Endothelial cell of umbilical vein (primary cell): Measurements from ENCODE around the gene ZNF23. TPM values are rescaled to one million over a fixed set of nuclear protein-coding genes. Genes with fewer than 3 reads are reported as not detected.

Experiments used
- BruUV-seq: library from RNA; stranded (reverse); fragments of 400-500 nt; replicated peaks from 2 replicates; lab custom pipeline; 2021; lab: Mats Ljungman, UMichigan
- CTCF ChIA-PET: fragments of 300-600, 350-600 bp; sonication (Branson Sonifier 250); formaldehyde crosslinking; loops from one replicate; lab custom pipeline; 2021; ENCODE audit warnings: antibody characterized with exemption, inconsistent platforms; lab: Charles Lee
- POLR2A ChIA-PET: fragments of 300-600, 350-600 bp; sonication (Branson Sonifier 250); formaldehyde crosslinking; loops from one replicate; lab custom pipeline; 2021; ENCODE audit warnings: antibody characterized with exemption, inconsistent platforms; lab: Charles Lee
- DNase-seq: peaks from one replicate; pipeline ENCODE4 v3.0.0-alpha.2; 2011; ENCODE audit warnings: low read depth, low spot score
- FAIRE-seq: peaks from 2 replicates; lab custom pipeline; 2011; peaks lifted over from hg19 to GRCh38; lab: Jason Lieb, UNC
- H2AFZ ChIP-seq: 2 replicates; pipeline ENCODE4 v1.6.0; 2012; ENCODE audit warnings: low read depth, low read length, control low read depth, inconsistent platforms
- H3K27ac ChIP-seq: 2 replicates; pipeline ENCODE4 v1.5.1; 2011; ENCODE audit warnings: low read depth, mild to moderate bottlenecking, control low read depth, low read length, moderate library complexity; ENCODE audit not compliant: insufficient read depth
- H3K27me3 ChIP-seq, 2 experiments: 2 replicates each; pipeline versions ENCODE4 v1.6.0 to v1.6.1; 2011; ENCODE audit warnings: low read length in 2 of 2, mixed read lengths in 1 of 2; ENCODE audit not compliant: control insufficient read depth in 2 of 2, insufficient read depth in 2 of 2
- H3K36me3 ChIP-seq, 2 experiments: 2 replicates in 1 of 2; 3 replicates in 1 of 2; pipeline ENCODE4 v1.5.1; 2011; ENCODE audit warnings: low read length in 2 of 2, mild to moderate bottlenecking in 1 of 2, moderate library complexity in 1 of 2; ENCODE audit not compliant: control insufficient read depth in 2 of 2, insufficient read depth in 2 of 2; ENCODE audit errors: extremely low read depth in 1 of 2
- H3K4me1 ChIP-seq: 3 replicates; pipeline ENCODE4 v1.5.1; 2011; ENCODE audit warnings: mild to moderate bottlenecking, low read length; ENCODE audit not compliant: control insufficient read depth, insufficient read depth; ENCODE audit errors: extremely low read depth
- H3K4me2 ChIP-seq: 2 replicates; pipeline ENCODE4 v1.6.1; 2011; ENCODE audit warnings: low read length, control low read depth, mixed read lengths; ENCODE audit not compliant: insufficient read depth
- H3K4me3 ChIP-seq, 3 experiments: fragments of 200-600 bp in 1 of 3; sonication (generic), shearing (Covaris generic) in 1 of 3; replicated peaks in 1 of 3; 2 replicates each; pipeline ENCODE4 v1.5.1; 2011 to 2016; ENCODE audit warnings: control low read depth in 3 of 3, low read length in 3 of 3, mild to moderate bottlenecking in 2 of 3, inconsistent platforms in 1 of 3, low read depth in 1 of 3, moderate library complexity in 1 of 3; ENCODE audit not compliant: insufficient read depth in 1 of 3
- H3K79me2 ChIP-seq: 2 replicates; pipeline ENCODE4 v1.6.0; 2012; ENCODE audit warnings: low read length, inconsistent platforms; ENCODE audit not compliant: control insufficient read depth, insufficient read depth
- H3K9ac ChIP-seq: replicated peaks from 2 replicates; pipeline ENCODE3; 2011; ENCODE audit warnings: low read length, control low read depth; ENCODE audit not compliant: insufficient read depth; ENCODE audit errors: extremely low read depth
- H3K9me1 ChIP-seq: replicated peaks from 3 replicates; pipeline ENCODE4 v1.6.0; 2011; ENCODE audit warnings: mild to moderate bottlenecking, low read length; ENCODE audit not compliant: control insufficient read depth, insufficient read depth; ENCODE audit errors: extremely low read depth
- H3K9me3 ChIP-seq: replicated peaks from 2 replicates; pipeline ENCODE4 v1.5.1; 2012; ENCODE audit warnings: low read length, inconsistent platforms; ENCODE audit not compliant: control insufficient read depth, insufficient read depth
- H4K20me1 ChIP-seq: replicated peaks from 2 replicates; pipeline ENCODE3; 2011; ENCODE audit warnings: mild to moderate bottlenecking, low read length; ENCODE audit not compliant: control insufficient read depth, insufficient read depth; ENCODE audit errors: extremely low read depth
- EZH2 ChIP-seq: IDR thresholded peaks from 2 replicates; pipeline ENCODE4 v1.6.1; 2012; ENCODE audit warnings: borderline replicate concordance, low read depth, mild to moderate bottlenecking, moderate library complexity, low read length, inconsistent platforms; ENCODE audit not compliant: severe bottlenecking
- GATA2 ChIP-seq: IDR thresholded peaks from 2 replicates; pipeline ENCODE4 v1.7.0; 2011; ENCODE audit warnings: low read depth, mild to moderate bottlenecking, moderate library complexity, mixed read lengths, low read length; ENCODE audit not compliant: insufficient read length, insufficient read depth
- JUN ChIP-seq: IDR thresholded peaks from 2 replicates; pipeline ENCODE4 v1.6.1; 2011; ENCODE audit warnings: borderline replicate concordance, low read depth; ENCODE audit not compliant: insufficient read length, insufficient read depth
- MYC ChIP-seq: IDR thresholded peaks from one replicate; pipeline ENCODE4 v1.6.1; 2011; ENCODE audit warnings: mild to moderate bottlenecking, low read depth, low read length
- POLR2A ChIP-seq: IDR thresholded peaks from 2 replicates; pipeline ENCODE4 v1.6.1; 2012; ENCODE audit warnings: low read depth, mild to moderate bottlenecking, control low read depth, low read length
- POLR2AphosphoS5 ChIP-seq: IDR thresholded peaks from 2 replicates; pipeline ENCODE4 v1.6.1; 2012; ENCODE audit warnings: low read depth, mild to moderate bottlenecking, control low read depth, low read length, moderate library complexity; ENCODE audit not compliant: insufficient read depth
- dilution Hi-C: fragments of 300-500 bp; cut with MboI; formaldehyde crosslinking; loops from one replicate; pipeline ENCODE4 v1.15.0; 2019; ENCODE audit warnings: low sequenced_read_pairs; ENCODE audit not compliant: extremely low pct_ligation_motif_present
- intact Hi-C: fragments of 100-400 bp; cut with micrococcal nuclease; formaldehyde crosslinking; loops from one replicate; pipeline ENCODE4 v1.10.0; 2022
- polyA plus RNA-seq, 4 experiments: library from polyadenylated mRNA; depleted of rRNA in 3 of 4; stranded (reverse) in 3 of 4; unstranded in 1 of 4; fragments of >200 nt; gene quantifications; 2 replicates each; pipeline versions ENCODE4 v1.2.1 to v1.2.3, GENCODE V29; 2011 to 2012; ENCODE audit warnings: missing spikeins in 1 of 4
- total RNA-seq: library from RNA; stranded (reverse); gene quantifications from 2 replicates; pipeline ENCODE4 v1.2.3, GENCODE V29; 2021
- TF ChIP-seq, protein P1 (sequence below), 2 donors: IDR thresholded peaks; 1 replicate in 1 of 2; 2 replicates in 1 of 2; pipeline ENCODE4 v1.5.1; 2011; ENCODE audit warnings: low read length in 2 of 2, mild to moderate bottlenecking in 2 of 2, moderate library complexity in 2 of 2, control low read depth in 1 of 2, inconsistent platforms in 1 of 2, low read depth in 1 of 2; ENCODE audit not compliant: insufficient read depth in 1 of 2; ENCODE audit errors: extremely low read depth in 1 of 2

The ZNF23 gene
- total and polyA plus RNA-seq, 2 donors (not counting 3 experiments of a cell fraction or from before 2014, with no cell fraction given), result 2.1 to 6.4 TPM

DNA sequence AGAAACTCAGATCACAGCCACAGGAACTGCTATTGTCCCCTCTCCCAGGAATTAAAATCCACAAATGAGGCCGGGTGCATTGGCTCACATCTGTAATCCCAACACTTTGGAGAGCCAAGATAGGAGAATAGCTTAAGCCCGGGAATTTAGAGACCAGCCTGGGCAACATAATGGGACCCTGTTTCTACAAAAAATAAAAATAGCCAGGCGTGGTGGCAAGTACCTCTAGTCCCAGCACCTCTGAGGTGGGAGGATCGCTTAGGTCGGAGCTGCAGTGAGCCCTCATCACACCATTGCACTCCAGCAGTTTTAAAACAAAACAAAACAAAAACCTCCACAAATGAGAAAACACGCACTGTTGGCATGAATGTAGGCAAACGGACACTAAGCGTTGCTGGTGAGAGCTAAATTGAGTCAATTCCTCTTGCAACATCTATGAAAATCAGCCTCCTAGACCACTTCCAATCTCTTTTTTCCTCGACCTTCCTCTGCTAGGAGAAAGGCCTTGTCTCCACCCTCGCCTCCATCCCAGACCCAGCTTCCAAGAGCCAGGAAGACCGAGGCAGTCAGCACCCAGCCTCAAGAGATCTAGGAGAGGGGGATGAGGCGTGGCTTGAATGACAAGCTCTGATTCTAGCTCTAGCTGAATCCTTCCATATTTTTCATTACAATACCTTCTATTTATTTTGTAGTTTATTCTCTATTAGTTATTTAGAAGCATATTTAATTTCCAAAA lies 35.0 kb downstream of the ZNF23 start:
- Histone ChIP-seq H3K9me1 (no peaks in the 10 kb centered on the region), H3K4me3 (no peak overlapping the region), H3K79me2 (no peaks in the 10 kb centered on the region), H3K4me1 (no peaks in the 10 kb centered on the region), H3K36me3 (no peaks in the 10 kb centered on the region), H3K4me2 (no peak overlapping the region), H2AFZ (no peak overlapping the region), H3K27ac (no peak overlapping the region), H3K27me3 (peaks cover 3 to 7% of the 10 kb centered on the region in 2 experiments), H4K20me1 (no peaks in the 10 kb centered on the region), H3K9me3 (no peaks in the 10 kb centered on the region), H3K9ac (no peak overlapping the region)
- intact Hi-C loops (no loop called here), dilution Hi-C loops (no loop called here)
- BruUV-seq, result no TSS peak
- ChIA-PET CTCF (interaction anchor here (0.9 to 5.1 kb wide), 3 partner anchors 15 to 126 kb away, joined by 3 to 37 read pairs (median 3); no protein-coding TSS in a partner anchor), POLR2A (no interaction called here)
- TF ChIP-seq POLR2A (no peak), GATA2 (no peak), JUN (no peak), EZH2 (no peak), POLR2AphosphoS5 (no peak), MYC (no peak)
- TF ChIP-seq, protein P1, sequence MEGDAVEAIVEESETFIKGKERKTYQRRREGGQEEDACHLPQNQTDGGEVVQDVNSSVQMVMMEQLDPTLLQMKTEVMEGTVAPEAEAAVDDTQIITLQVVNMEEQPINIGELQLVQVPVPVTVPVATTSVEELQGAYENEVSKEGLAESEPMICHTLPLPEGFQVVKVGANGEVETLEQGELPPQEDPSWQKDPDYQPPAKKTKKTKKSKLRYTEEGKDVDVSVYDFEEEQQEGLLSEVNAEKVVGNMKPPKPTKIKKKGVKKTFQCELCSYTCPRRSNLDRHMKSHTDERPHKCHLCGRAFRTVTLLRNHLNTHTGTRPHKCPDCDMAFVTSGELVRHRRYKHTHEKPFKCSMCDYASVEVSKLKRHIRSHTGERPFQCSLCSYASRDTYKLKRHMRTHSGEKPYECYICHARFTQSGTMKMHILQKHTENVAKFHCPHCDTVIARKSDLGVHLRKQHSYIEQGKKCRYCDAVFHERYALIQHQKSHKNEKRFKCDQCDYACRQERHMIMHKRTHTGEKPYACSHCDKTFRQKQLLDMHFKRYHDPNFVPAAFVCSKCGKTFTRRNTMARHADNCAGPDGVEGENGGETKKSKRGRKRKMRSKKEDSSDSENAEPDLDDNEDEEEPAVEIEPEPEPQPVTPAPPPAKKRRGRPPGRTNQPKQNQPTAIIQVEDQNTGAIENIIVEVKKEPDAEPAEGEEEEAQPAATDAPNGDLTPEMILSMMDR (IDR thresholded peaks at IDR 0.05; ENCODE audit: extremely low read depth in 1 of 2, insufficient read depth in 1 of 2, low read depth in 1 of 2, low read length in 2 of 2), result no peak
- no peak for DNase-seq
- FAIRE-seq, result no peak
